GM19351 (cell line): ENCODE results near the gene COX7B2.
A peak's percentile ranks its signal among the peaks of the same experiment; 100 is the strongest.

Experiments used
- ATAC-seq: cut with Tn5 transposase; IDR thresholded peaks from one replicate; pipeline ENCODE4 v1.9.1; 2021; ENCODE audit warnings: mild to moderate bottlenecking, moderate library complexity; ENCODE audit not compliant: unreplicated experiment

The COX7B2 gene

GRCh38 chr4:46890056-46890455, 19.0 kb downstream of the COX7B2 start:
- ATAC-seq: no peak

DNA sequence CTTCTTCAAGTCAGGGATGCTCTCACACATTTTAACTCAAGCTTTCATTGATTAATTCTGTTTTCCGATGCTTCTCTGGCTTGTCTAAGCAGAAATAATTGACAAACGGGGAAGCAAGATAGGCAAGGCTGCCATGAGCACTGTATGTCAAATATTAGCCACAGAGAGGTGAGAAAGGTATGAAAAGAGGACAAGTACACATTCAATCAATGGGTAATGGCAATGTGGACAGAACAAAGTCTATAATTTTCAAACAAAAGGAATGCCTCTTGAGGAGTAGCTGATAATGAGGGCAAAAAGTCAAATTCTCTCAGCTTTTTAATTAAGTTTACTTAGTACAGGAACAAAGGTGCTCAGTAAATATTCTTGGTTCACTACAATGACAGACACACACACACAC, 19.6 kb downstream of the COX7B2 start:
- ATAC-seq: no peak

DNA sequence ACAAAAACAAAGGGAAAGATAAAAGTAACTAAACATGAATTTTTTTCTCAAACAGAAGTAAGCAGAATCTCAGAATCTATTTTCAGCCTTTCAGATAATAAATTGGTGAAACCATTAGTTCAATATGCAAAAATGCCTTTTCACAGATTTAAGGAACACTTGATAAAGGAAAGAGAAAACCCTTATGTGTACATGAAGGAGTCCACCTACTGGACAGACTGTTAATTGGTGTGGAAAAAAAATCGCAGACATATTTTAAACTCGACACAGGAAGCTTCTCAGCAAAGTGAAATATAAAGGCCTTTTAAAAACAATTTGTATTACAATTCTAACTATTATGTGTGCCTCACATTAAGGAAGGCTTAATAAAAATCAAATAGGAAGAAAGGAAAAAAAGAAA, 22.3 kb downstream of the COX7B2 start:
- ATAC-seq: no peak

GRCh38 chr4:46878641-46879040, 30.4 kb downstream of the COX7B2 start:
- ATAC-seq: no peak

- no peak for ATAC-seq
These were observed 34.2 kb downstream of the COX7B2 start for GRCh38 chr4:46874811-46875210.

GRCh38 chr4:46870411-46870810, 38.6 kb downstream of the COX7B2 start:
- no peak for ATAC-seq

- peak; percentile 45 for ATAC-seq
These were observed 52.7 kb downstream of the COX7B2 start for GRCh38 chr4:46856333-46856732.

DNA sequence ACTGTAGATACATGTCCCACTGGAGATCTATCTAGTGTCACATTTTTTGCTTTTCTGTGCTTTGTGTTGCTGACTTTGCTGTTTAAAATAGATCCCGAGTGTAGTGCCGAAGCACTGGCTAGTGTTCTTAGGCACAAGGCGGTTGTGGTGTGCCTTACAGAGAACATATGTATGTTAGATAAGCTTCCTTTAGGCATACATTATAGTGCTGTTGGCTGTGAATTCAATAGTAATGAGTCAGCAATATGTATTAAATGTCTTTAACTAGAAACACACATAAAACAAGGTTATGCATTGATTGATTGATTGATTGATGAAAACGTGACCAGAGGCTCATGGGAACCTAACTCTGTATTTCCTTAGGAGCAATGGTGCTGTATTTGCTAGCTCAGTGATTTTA, 56.2 kb downstream of the COX7B2 start:
- ATAC-seq: no peak

- no peak for ATAC-seq
These were observed 59.0 kb downstream of the COX7B2 start for GRCh38 chr4:46850026-46850425.

- ATAC-seq: peak; percentile 79
These were observed 64.6 kb downstream of the COX7B2 start for GRCh38 chr4:46844325-46844917.

DNA sequence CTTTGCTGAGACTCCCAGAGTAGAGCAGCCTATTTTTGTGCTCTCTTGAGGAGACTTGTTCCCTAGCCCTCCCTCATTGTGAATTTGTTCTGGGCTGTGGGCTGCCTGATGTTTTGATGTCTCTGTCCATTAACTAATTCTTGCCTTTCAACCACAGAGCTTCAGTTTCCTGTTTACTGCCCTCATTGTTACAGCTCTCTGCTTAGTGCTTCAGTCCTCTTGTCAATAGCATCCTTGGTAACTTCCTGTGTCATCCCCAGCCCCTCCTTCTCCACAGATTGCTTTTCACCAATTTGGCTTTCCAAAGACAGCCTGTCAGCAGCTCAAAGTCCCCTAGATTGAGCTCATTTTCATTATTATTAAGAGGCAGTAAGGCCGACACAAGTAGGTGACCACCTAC, 69.9 kb downstream of the COX7B2 start:
- ATAC-seq: peak; percentile 77

- ATAC-seq: no peak
These were observed 71.4 kb downstream of the COX7B2 start for GRCh38 chr4:46837639-46838038.

DNA sequence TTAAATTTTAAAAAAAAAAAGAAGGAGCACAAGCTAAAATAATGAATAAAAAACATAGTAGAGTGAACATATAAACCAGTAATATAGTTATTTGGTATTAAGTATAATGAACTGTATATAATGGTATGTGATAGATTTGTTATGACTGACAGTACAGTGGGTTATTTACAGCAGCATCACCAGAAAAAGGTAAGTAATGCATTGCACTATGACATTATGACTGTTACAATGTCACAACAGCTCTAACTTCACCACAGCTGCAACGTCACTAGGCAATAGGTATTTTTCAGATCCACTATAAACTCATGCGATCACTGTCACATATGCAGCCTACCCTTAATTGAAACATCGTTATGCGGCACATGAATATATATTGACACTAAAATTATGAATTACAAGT, 72.5 kb downstream of the COX7B2 start:
- ATAC-seq: no peak

DNA sequence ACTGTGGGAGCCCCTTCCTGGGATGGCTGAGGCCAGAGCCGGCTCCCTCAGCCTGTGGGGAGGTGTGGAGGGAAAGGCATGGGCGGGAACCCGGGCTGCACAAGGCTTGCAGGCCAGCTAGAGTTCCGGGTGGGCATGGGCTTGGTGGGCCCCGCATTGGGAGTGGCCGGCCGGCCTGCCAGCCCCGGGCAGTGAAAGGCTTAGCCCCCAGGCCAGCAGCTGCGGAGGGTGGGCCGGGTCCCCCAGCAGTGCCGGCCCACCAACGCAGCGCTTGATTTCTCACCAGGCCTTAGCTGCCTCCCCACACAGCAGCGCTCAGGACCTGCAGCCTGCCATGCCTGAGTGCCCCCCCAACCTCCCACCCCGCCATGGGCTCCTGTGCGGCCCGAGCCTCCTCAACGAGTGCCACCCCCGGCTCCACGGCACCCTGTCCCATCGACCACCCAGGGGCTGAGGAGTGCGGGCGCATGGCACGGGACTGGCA, 78.0 kb downstream of the COX7B2 start:
- ATAC-seq: no peak

- ATAC-seq: no peak
These were observed 88.9 kb downstream of the COX7B2 start for GRCh38 chr4:46820154-46820553.

DNA sequence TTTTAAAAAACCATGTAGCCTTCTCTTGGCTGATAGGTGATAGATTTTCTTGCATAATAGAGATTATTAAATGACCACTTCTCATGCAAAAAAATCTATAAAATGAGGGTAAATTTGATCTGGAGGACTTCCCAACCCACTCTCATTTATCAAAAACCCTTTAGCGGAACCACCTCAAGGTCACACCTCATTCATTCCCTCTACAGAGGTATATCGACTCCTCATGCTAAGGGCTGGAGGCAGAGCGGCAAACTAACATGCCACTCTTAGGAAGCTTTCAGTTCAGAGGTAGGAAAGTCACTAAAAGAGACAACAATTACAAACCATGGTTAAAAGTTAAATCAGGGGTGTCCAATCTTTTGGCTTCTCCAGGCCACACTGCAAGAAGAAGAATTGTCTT, 90.0 kb downstream of the COX7B2 start:
- ATAC-seq: no peak

DNA sequence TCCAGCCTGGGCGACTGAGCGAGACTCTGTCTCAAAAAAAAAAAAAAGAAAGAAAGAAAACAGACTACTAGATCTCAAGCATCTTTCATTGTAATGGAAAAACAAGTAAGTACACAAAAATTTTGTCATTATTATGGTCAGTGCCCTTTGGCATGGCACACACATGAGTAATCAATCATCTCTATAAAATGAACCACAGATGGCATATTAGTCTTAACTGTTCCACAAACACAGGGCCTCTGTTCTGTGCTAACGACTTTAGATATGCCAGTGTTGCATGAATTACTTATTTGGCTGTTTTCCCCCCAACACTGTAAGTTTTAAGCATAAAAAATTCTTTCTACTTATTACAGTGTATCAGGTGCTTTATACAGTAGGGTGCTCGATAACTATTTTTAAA, 90.4 kb downstream of the COX7B2 start:
- ATAC-seq: no peak

DNA sequence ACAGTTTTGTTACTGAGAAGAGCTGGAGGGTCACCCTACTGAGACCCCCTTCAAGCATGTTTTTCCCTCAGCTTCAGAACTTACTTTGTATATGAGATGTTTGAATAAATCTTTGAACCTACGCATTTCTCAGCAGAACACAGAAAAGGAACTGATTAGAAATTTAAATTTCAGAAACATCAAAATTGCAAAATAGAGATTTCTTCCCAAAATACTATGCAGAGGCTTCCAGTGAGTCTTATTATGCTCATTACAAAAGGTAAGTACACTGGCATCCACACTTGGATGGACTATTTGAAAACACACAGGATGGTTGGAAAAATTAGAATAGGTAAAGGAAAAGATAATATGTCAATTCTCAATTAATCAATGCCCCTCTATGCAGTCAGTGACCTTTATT, 91.2 kb downstream of the COX7B2 start:
- ATAC-seq: no peak

DNA sequence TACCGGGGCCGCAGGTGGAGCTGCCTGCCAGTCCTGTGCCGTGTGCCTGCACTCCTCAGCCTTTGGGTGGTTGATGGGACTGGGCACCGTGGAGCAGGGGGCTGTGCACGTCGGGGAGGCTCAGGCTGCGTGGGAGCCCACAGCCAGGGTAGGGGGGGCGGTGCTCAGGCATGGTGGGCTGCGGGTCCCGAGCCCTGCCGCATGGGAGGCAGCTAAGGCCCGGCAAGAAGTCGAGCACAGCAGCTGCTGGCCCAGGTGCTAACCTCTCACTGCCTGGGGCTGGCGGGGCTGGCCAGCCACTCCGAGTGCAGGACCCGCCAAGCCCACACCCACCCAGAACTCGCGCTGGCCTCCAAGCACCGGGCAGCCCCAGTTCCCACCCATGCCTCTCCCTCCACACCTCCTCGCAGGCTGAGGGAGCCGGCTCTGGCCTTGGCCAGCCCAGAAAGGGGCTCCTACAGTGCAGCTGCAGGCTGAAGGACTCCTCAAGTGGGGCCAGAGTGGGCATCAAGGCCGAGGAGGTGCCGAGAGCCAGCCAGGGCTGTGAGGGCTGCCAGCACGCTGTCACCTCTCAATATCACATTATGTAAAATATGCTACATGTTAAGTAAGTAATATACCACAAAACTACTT, 104.1 kb downstream of the COX7B2 start:
- no peak for ATAC-seq

GRCh38 chr4:46793036-46793435, 116.0 kb downstream of the COX7B2 start:
- no peak for ATAC-seq

GRCh38 chr4:46781434-46782092, 127.5 kb downstream of the COX7B2 start:
- ATAC-seq: no peak

GRCh38 chr4:46765465-46765864, 143.6 kb downstream of the COX7B2 start:
- no peak for ATAC-seq
